ENCODE data around the gene ATXN7. TPM values are rescaled to one million over a fixed set of nuclear protein-coding genes. Genes with fewer than 3 reads are reported as not detected.

The ATXN7 gene
- total RNA-seq, 1 donor from 2014 or later: 28.7 TPM

- no peak overlapping the region for H3K27ac Mint-ChIP-seq
- H3K4me3 Mint-ChIP-seq: no peak overlapping the region
- H3K4me1 Mint-ChIP-seq: peaks cover 6% of the 10 kb centered on the region
- no peak for TF ChIP-seq CTCF (IDR thresholded peaks at IDR 0.05; ENCODE audit: unreplicated experiment)
- no peaks in the 10 kb centered on the region for H3K9me3 Mint-ChIP-seq
- peaks cover 18% of the 10 kb centered on the region for H3K36me3 Mint-ChIP-seq
- DNase-seq (ENCODE audit: low spot score in 2 of 2, unreplicated experiment in 2 of 2): no peak
- H3K27me3 Mint-ChIP-seq (ENCODE audit: low read depth): no peaks in the 10 kb centered on the region
Measured at GRCh38 chr3:64000453-64001055, 136.9 kb downstream of the ATXN7 start.

- Mint-ChIP-seq H3K9me3 (no peaks in the 10 kb centered on the region), H3K4me1 (peaks cover 6% of the 10 kb centered on the region), H3K36me3 (peaks cover 5% of the 10 kb centered on the region), H3K4me3 (no peak overlapping the region), H3K27ac (no peak overlapping the region), H3K27me3 (ENCODE audit: low read depth) (no peaks in the 10 kb centered on the region)
- DNase-seq (ENCODE audit: low spot score in 2 of 2, unreplicated experiment in 2 of 2): no peak
- TF ChIP-seq CTCF (IDR thresholded peaks at IDR 0.05; ENCODE audit: unreplicated experiment): no peak
Measured at GRCh38 chr3:64002233-64002632, 138.6 kb downstream of the ATXN7 start.

- Mint-ChIP-seq H3K27ac (no peak overlapping the region), H3K4me3 (no peak overlapping the region), H3K9me3 (no peaks in the 10 kb centered on the region), H3K4me1 (peaks cover 9% of the 10 kb centered on the region), H3K36me3 (peaks cover 3% of the 10 kb centered on the region), H3K27me3 (ENCODE audit: low read depth) (no peaks in the 10 kb centered on the region)
- TF ChIP-seq CTCF (IDR thresholded peaks at IDR 0.05; ENCODE audit: unreplicated experiment): no peak
- DNase-seq (ENCODE audit: low spot score in 2 of 2, unreplicated experiment in 2 of 2): no peak
Measured at GRCh38 chr3:64003589-64003988, 139.9 kb downstream of the ATXN7 start.

GRCh38 chr3:64008017-64008416, 144.3 kb downstream of the ATXN7 start:
- Mint-ChIP-seq H3K4me3 (no peak overlapping the region), H3K27me3 (ENCODE audit: low read depth) (no peaks in the 10 kb centered on the region), H3K36me3 (peaks cover 18% of the 10 kb centered on the region), H3K27ac (no peak overlapping the region), H3K9me3 (no peaks in the 10 kb centered on the region), H3K4me1 (peaks cover 13% of the 10 kb centered on the region)
- TF ChIP-seq CTCF (IDR thresholded peaks at IDR 0.05; ENCODE audit: unreplicated experiment): no peak
- DNase-seq (ENCODE audit: low spot score in 2 of 2, unreplicated experiment in 2 of 2): no peak

GRCh38 chr3:64008487-64009351, 145.1 kb downstream of the ATXN7 start:
- no peak for DNase-seq (ENCODE audit: low spot score in 2 of 2, unreplicated experiment in 2 of 2)
- Mint-ChIP-seq H3K27ac (peak overlapping the region; percentile 74), H3K4me3 (no peak overlapping the region), H3K27me3 (ENCODE audit: low read depth) (no peaks in the 10 kb centered on the region), H3K9me3 (no peaks in the 10 kb centered on the region), H3K36me3 (peaks cover 24% of the 10 kb centered on the region), H3K4me1 (peaks cover 13% of the 10 kb centered on the region)
- TF ChIP-seq CTCF (IDR thresholded peaks at IDR 0.05; ENCODE audit: unreplicated experiment): no peak
